GM21723 (cell line): Measurements from ENCODE around the gene NIF3L1.

ENCODE experiments used
- ATAC-seq: cut with Tn5 transposase; IDR thresholded peaks from one replicate; pipeline ENCODE4 v1.9.1; 2021; ENCODE audit warnings: mild to moderate bottlenecking, moderate library complexity; ENCODE audit not compliant: unreplicated experiment

NIF3L1 gene

GRCh38 chr2:200888704-200889625 is at the start of gene NIF3L1, which contains the start of gene PPIL3:
TSS of gene NIF3L1 (plus strand) at chr2:200889371. CDS start at chr2:200891944, 2,573 bp downstream.
TSS of gene PPIL3 (minus strand) at chr2:200889077. CDS start at chr2:200887615, 1,462 bp downstream.
- ATAC-seq = peak; percentile 91

GRCh38 chr2:200839513-200839912 is 49.7 kb upstream of the NIF3L1 start:
- ATAC-seq = no peak

GRCh38 chr2:200843993-200844948 is 44.9 kb upstream of the NIF3L1 start:
- ATAC-seq = no peak

GRCh38 chr2:200845194-200845593 is 44.0 kb upstream of the NIF3L1 start:
- no peak for ATAC-seq

- ATAC-seq = no peak
Measured at GRCh38 chr2:200845669-200846325, 43.4 kb upstream of the NIF3L1 start.

- no peak for ATAC-seq
Measured at GRCh38 chr2:200847269-200847668, 41.9 kb upstream of the NIF3L1 start.

GRCh38 chr2:200847939-200848338 is 41.2 kb upstream of the NIF3L1 start:
- no peak for ATAC-seq

- no peak for ATAC-seq
Measured at GRCh38 chr2:200850512-200851256, 38.5 kb upstream of the NIF3L1 start.

- no peak for ATAC-seq
Measured at GRCh38 chr2:200851398-200852248, 37.5 kb upstream of the NIF3L1 start.

- ATAC-seq = no peak
Measured at GRCh38 chr2:200852605-200853004, 36.6 kb upstream of the NIF3L1 start.

GRCh38 chr2:200856806-200857205 is 32.4 kb upstream of the NIF3L1 start:
- no peak for ATAC-seq

GRCh38 chr2:200860092-200860795 is 28.9 kb upstream of the NIF3L1 start:
- ATAC-seq = no peak

- ATAC-seq = no peak
Measured at GRCh38 chr2:200861617-200862155, 27.5 kb upstream of the NIF3L1 start.

GRCh38 chr2:200862532-200863000 is 26.6 kb upstream of the NIF3L1 start:
- no peak for ATAC-seq

- ATAC-seq = peak; percentile 9
Measured at GRCh38 chr2:200863782-200864175, 25.4 kb upstream of the NIF3L1 start.

GRCh38 chr2:200864176-200865034 is 24.8 kb upstream of the NIF3L1 start, which contains the start of gene CLK1:
TSS of gene CLK1 (minus strand) at chr2:200864658. CDS start at chr2:200861862, 2,796 bp downstream.
- peak; percentile 84 for ATAC-seq

GRCh38 chr2:200869014-200869413 is 20.2 kb upstream of the NIF3L1 start:
- ATAC-seq = no peak
